PC-9 (cell line): ENCODE data around the gene KATNB1. TPM values are rescaled to one million over a fixed set of nuclear protein-coding genes. Genes with fewer than 3 reads are reported as not detected.

ENCODE experiments used
- BruUV-seq: library from RNA; stranded (reverse); fragments of 400-500 nt; replicated peaks from 2 replicates; lab custom pipeline; 2021; lab: Mats Ljungman, UMichigan
- CTCF ChIA-PET: fragments of 300-600 bp; sonication (Branson Sonifier 250); formaldehyde crosslinking; loops from one replicate; lab custom pipeline; 2022; ENCODE audit warnings: antibody characterized with exemption; lab: Charles Lee
- POLR2A ChIA-PET: fragments of 300-600 bp; sonication (Branson Sonifier 250); formaldehyde crosslinking; loops from one replicate; lab custom pipeline; 2022; ENCODE audit warnings: antibody characterized with exemption; ENCODE audit not compliant: unreplicated experiment; lab: Charles Lee
- DNase-seq, 2 experiments: peaks; one replicate each; pipeline versions ENCODE4 v3.0.0 to v3.0.0-alpha.2; 2015 to 2022; ENCODE audit warnings: mixed read lengths in 1 of 2
- H2AFZ ChIP-seq: fragments of 200-600 bp; sonication (generic); 2 replicates; pipeline ENCODE4 v1.8.1; 2017; ENCODE audit warnings: antibody characterized with exemption
- H3F3A ChIP-seq: fragments of 200-600 bp; sonication (generic); 2 replicates; pipeline ENCODE4 v1.8.1; 2017; ENCODE audit warnings: antibody characterized with exemption, mild to moderate bottlenecking, low read depth; ENCODE audit not compliant: insufficient read depth
- H3K27ac ChIP-seq: fragments of 200-600 bp; sonication (generic); 2 replicates; pipeline ENCODE4 v1.6.1; 2016; ENCODE audit warnings: mixed run types
- H3K27me3 ChIP-seq: fragments of 200-600 bp; sonication (generic); 2 replicates; pipeline ENCODE4 v1.6.1; 2016; ENCODE audit warnings: low read depth, mixed run types; ENCODE audit not compliant: insufficient read depth
- H3K36me3 ChIP-seq: fragments of 200-600 bp; sonication (generic); 2 replicates; pipeline ENCODE4 v1.6.1; 2016; ENCODE audit warnings: low read depth, mixed run types
- H3K4me1 ChIP-seq: fragments of 200-600 bp; sonication (generic); replicated peaks from 2 replicates; pipeline ENCODE4 v1.6.1; 2016; ENCODE audit warnings: mixed run types; ENCODE audit not compliant: insufficient read depth
- H3K4me2 ChIP-seq: fragments of 200-600 bp; sonication (generic); 2 replicates; pipeline ENCODE4 v1.6.1; 2017; ENCODE audit warnings: mixed run types
- H3K4me3 ChIP-seq: fragments of 200-600 bp; sonication (generic); 2 replicates; pipeline ENCODE4 v1.6.1; 2016; ENCODE audit warnings: mixed run types
- H3K79me2 ChIP-seq: fragments of 200-600 bp; sonication (generic); 2 replicates; pipeline ENCODE4 v1.6.1; 2017; ENCODE audit warnings: low read depth, mixed run types
- H3K9me2 ChIP-seq: fragments of 200-600 bp; sonication (generic); 2 replicates; pipeline ENCODE4 v1.8.1; 2017; ENCODE audit warnings: mild to moderate bottlenecking; ENCODE audit not compliant: insufficient read depth
- H3K9me3 ChIP-seq: fragments of 200-600 bp; sonication (generic); 2 replicates; pipeline ENCODE4 v1.8.1; 2016; ENCODE audit warnings: low read depth; ENCODE audit not compliant: insufficient read depth
- H4K20me1 ChIP-seq: fragments of 200-600 bp; sonication (generic); 2 replicates; pipeline ENCODE4 v1.8.1; 2017; ENCODE audit not compliant: insufficient read depth
- EZH2 ChIP-seq: fragments of 200-600 bp; sonication (generic); IDR thresholded peaks from 2 replicates; pipeline ENCODE4 v1.8.0; 2017; ENCODE audit warnings: antibody characterized with exemption, low read depth
- intact Hi-C: fragments of 100-400 bp; cut with micrococcal nuclease; formaldehyde crosslinking; loops from one replicate; pipeline ENCODE4 v1.10.0; 2022; ENCODE audit not compliant: unreplicated experiment
- total RNA-seq: library from RNA; stranded (reverse); gene quantifications from 2 replicates; pipeline ENCODE4 v1.2.3, GENCODE V29; 2021
- TF ChIP-seq, protein P1 (sequence below): fragments of 200-600 bp; sonication (generic); conservative IDR thresholded peaks from 2 replicates; pipeline ENCODE4 v1.6.1; 2017; ENCODE audit warnings: mixed run types, antibody characterized with exemption, mild to moderate bottlenecking, moderate library complexity

Gene KATNB1
- total RNA-seq, 1 experiment from 2014 or later: 27.7 TPM

DNA sequence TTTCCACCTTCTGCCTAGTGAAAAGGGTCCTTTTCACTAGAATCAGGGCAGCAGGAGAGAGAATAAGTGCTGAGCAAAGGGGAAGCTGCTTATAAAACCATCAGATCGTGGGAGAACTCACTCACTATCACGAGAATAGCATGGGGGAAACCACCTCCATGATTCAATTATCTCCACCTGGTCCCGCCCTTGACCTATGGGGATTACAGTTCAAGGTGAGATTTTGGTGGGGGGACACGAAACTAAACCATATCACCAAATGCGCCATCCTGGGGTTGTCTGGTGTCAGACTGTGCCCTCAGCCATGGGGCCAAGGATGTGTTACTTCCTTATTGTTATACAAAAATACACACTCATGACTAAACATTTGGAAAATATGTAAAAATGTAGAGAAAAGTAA, 10.4 kb upstream of the KATNB1 start:
- Histone ChIP-seq H3K79me2 (no peaks in the 10 kb centered on the region), H3K27me3 (no peaks in the 10 kb centered on the region), H3K9me3 (no peaks in the 10 kb centered on the region), H3K9me2 (no peaks in the 10 kb centered on the region), H3F3A (no peaks in the 10 kb centered on the region), H2AFZ (no peak overlapping the region), H3K4me1 (no peaks in the 10 kb centered on the region), H3K27ac (no peak overlapping the region), H4K20me1 (no peaks in the 10 kb centered on the region), H3K4me3 (no peak overlapping the region), H3K36me3 (no peaks in the 10 kb centered on the region), H3K4me2 (no peak overlapping the region)
- CTCF ChIA-PET: interaction anchor here (0.6 kb wide), 1 partner anchor 373 kb away, joined by 4 read pairs; no protein-coding TSS in a partner anchor
- no peak for DNase-seq
- intact Hi-C loops: no loop called here
- BruUV-seq: no TSS peak
- TF ChIP-seq, protein P1, sequence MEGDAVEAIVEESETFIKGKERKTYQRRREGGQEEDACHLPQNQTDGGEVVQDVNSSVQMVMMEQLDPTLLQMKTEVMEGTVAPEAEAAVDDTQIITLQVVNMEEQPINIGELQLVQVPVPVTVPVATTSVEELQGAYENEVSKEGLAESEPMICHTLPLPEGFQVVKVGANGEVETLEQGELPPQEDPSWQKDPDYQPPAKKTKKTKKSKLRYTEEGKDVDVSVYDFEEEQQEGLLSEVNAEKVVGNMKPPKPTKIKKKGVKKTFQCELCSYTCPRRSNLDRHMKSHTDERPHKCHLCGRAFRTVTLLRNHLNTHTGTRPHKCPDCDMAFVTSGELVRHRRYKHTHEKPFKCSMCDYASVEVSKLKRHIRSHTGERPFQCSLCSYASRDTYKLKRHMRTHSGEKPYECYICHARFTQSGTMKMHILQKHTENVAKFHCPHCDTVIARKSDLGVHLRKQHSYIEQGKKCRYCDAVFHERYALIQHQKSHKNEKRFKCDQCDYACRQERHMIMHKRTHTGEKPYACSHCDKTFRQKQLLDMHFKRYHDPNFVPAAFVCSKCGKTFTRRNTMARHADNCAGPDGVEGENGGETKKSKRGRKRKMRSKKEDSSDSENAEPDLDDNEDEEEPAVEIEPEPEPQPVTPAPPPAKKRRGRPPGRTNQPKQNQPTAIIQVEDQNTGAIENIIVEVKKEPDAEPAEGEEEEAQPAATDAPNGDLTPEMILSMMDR: no peak
- TF ChIP-seq EZH2: no peak
- POLR2A ChIA-PET: no interaction called here

DNA sequence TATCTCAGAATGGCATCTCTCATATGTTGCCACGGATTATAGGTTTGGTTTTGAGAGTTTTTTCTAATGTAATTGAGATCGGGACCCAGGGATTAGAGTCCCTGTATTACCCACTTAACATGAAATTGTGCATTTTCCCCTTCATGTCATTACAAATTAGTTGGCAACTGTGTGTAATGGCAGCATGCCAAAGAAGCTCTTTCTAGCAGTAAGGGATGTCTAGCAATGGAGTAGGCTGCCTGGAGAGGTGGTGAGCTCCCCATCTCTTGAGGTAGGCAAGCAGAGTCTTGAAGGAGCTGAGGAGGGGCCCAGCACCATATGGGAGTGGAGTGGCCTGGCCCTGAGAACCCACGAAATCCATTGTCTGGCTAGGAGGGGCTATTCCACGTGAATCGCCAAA, 10.0 kb upstream of the KATNB1 start:
- TF ChIP-seq EZH2: no peak
- POLR2A ChIA-PET: no interaction called here
- no peak overlapping the region for H3K4me2 ChIP-seq
- DNase-seq: no peak
- no peaks in the 10 kb centered on the region for H3K9me3 ChIP-seq
- no peaks in the 10 kb centered on the region for H4K20me1 ChIP-seq
- no peak overlapping the region for H2AFZ ChIP-seq
- no peaks in the 10 kb centered on the region for H3K4me1 ChIP-seq
- H3K79me2 ChIP-seq: no peaks in the 10 kb centered on the region
- no peaks in the 10 kb centered on the region for H3F3A ChIP-seq
- intact Hi-C loops: no loop called here
- BruUV-seq: no TSS peak
- no peaks in the 10 kb centered on the region for H3K27me3 ChIP-seq
- no peaks in the 10 kb centered on the region for H3K36me3 ChIP-seq
- CTCF ChIA-PET: no interaction called here
- no peak overlapping the region for H3K27ac ChIP-seq
- no peak overlapping the region for H3K4me3 ChIP-seq
- H3K9me2 ChIP-seq: no peaks in the 10 kb centered on the region

DNA sequence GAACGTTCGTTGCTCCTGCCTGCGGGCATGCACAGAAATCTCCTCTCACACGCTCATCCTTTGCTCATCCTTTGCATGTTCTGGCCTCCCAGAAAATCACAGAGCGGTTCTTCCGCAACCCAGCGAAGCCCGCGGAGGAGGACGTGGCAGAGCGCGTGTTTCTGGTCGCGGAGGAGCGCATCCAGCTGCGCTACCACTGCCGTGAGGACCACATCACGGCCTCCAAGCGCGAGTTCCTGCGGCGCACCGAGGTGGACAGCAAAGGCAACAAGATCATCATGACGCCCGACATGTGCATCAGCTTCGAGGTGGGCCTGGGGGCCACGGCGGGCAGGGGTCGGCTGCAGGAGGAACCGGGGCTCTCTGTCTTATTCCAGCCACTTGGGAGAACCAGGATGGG, 9.6 kb upstream of the KATNB1 start:
- DNase-seq: no peak
- no peak overlapping the region for H3K27ac ChIP-seq
- BruUV-seq: no TSS peak
- H3K4me1 ChIP-seq: no peaks in the 10 kb centered on the region
- no peaks in the 10 kb centered on the region for H3K27me3 ChIP-seq
- ChIA-PET CTCF (no interaction called here), POLR2A (interaction anchor here (0.6 kb wide), 1 partner anchor 10 kb away, joined by 3 read pairs; no protein-coding TSS in a partner anchor)
- no peak overlapping the region for H3K4me2 ChIP-seq
- TF ChIP-seq, protein P1: no peak
- no peak overlapping the region for H3K4me3 ChIP-seq
- no peak overlapping the region for H2AFZ ChIP-seq
- no peaks in the 10 kb centered on the region for H3F3A ChIP-seq
- intact Hi-C loops: no loop called here
- no peaks in the 10 kb centered on the region for H3K9me3 ChIP-seq
- H3K9me2 ChIP-seq: no peaks in the 10 kb centered on the region
- no peaks in the 10 kb centered on the region for H3K79me2 ChIP-seq
- no peaks in the 10 kb centered on the region for H3K36me3 ChIP-seq
- H4K20me1 ChIP-seq: no peaks in the 10 kb centered on the region

DNA sequence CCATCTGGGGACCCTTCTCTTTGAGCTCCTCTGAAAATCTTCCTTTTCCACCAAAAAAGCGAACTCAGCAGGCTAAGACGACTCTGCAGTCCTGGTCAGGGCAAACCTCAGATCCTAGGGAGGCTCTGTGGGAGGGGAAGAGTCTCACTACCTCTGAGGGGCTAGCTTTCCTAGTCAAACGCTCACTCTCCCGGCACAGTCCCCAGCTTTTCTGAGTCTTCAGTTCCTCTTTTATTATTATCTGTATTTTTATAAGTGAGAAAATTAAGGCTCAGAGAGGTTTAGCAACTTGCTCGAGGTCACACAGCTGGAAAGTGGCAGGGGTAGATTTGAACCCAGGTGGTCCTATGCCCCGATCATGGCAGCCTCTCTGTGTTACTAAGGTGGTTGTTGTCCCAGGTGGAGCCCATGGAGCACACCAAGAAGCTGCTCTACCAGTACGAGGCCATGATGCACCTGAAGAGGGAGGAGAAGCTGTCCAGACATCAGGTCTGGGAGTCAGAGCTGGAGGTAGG, 9.1 kb upstream of the KATNB1 start:
- ChIA-PET POLR2A (interaction anchor here (0.6 kb wide), 1 partner anchor 10 kb away, joined by 3 read pairs; no protein-coding TSS in a partner anchor), CTCF (no interaction called here)
- intact Hi-C loops: no loop called here

More for the DNA sequence above, 9.1 kb upstream of the KATNB1 start:
- no peaks in the 10 kb centered on the region for H3F3A ChIP-seq
- H3K36me3 ChIP-seq: no peaks in the 10 kb centered on the region
- H3K4me1 ChIP-seq: no peaks in the 10 kb centered on the region
- no peak overlapping the region for H3K27ac ChIP-seq
- no peaks in the 10 kb centered on the region for H3K79me2 ChIP-seq
- BruUV-seq: no TSS peak
- no peaks in the 10 kb centered on the region for H3K27me3 ChIP-seq
- H3K4me2 ChIP-seq: no peak overlapping the region
- no peak overlapping the region for H2AFZ ChIP-seq
- H3K4me3 ChIP-seq: no peak overlapping the region
- no peak for DNase-seq
- TF ChIP-seq, protein P1: no peak
- TF ChIP-seq EZH2: no peak
- no peaks in the 10 kb centered on the region for H3K9me3 ChIP-seq
- H3K9me2 ChIP-seq: no peaks in the 10 kb centered on the region
- H4K20me1 ChIP-seq: no peaks in the 10 kb centered on the region
